Stimulated activated CD4-positive, alpha-beta T cell treated with anti-CD3 and anti-CD28 coated beads, TNF-alpha, amount 100 ng/mL, for 1 hour (primary cell): Measurements from ENCODE around the gene ATP4A.
A peak's percentile ranks its signal among the peaks of the same experiment; 100 is the strongest.

ENCODE experiments used
- DNase-seq, 3 donors: peaks; one replicate each; pipeline ENCODE4 v3.0.0-alpha.2; 2020; ENCODE audit warnings: low read depth in 3 of 3, low spot score in 1 of 3

The ATP4A gene

GRCh38 chr19:35528218-35529038, 35.0 kb downstream of the ATP4A start, which contains the start of gene SBSN:
TSS of gene SBSN (minus strand) at chr19:35528311. CDS start at chr19:35528281, 30 bp downstream.
- DNase-seq, result no peak

GRCh38 chr19:35525873-35526272, 37.6 kb downstream of the ATP4A start:
- DNase-seq, result no peak

GRCh38 chr19:35524181-35524837, 39.1 kb downstream of the ATP4A start:
- DNase-seq, result no peak

GRCh38 chr19:35522745-35523327, 40.6 kb downstream of the ATP4A start:
- no peak for DNase-seq

- DNase-seq, result no peak
Observed at GRCh38 chr19:35521124-35521743, 42.2 kb downstream of the ATP4A start.

- DNase-seq, result no peak
Observed at GRCh38 chr19:35519291-35519690, 44.2 kb downstream of the ATP4A start.

- no peak for DNase-seq
Observed at GRCh38 chr19:35518313-35518712, 45.1 kb downstream of the ATP4A start.

GRCh38 chr19:35517342-35517741, 46.1 kb downstream of the ATP4A start:
- DNase-seq, result no peak

GRCh38 chr19:35516310-35516709, 47.1 kb downstream of the ATP4A start:
- no peak for DNase-seq

GRCh38 chr19:35514282-35514809, 49.1 kb downstream of the ATP4A start:
- DNase-seq, result no peak

GRCh38 chr19:35513628-35514281, 49.7 kb downstream of the ATP4A start, which contains the start of gene DMKN:
TSS of gene DMKN (minus strand) at chr19:35513649. CDS start at chr19:35513475, 174 bp downstream.
- DNase-seq, result no peak

GRCh38 chr19:35512831-35513627, 50.4 kb downstream of the ATP4A start:
- DNase-seq, result no peak

GRCh38 chr19:35511337-35511736, 52.1 kb downstream of the ATP4A start:
- DNase-seq, result no peak

- DNase-seq, result no peak
Observed at GRCh38 chr19:35510626-35510964, 52.9 kb downstream of the ATP4A start.

- DNase-seq, result peak; percentile 8 to 70 (median 50)
Observed at GRCh38 chr19:35509861-35510625, 53.4 kb downstream of the ATP4A start.

GRCh38 chr19:35509018-35509652, 54.3 kb downstream of the ATP4A start:
- no peak for DNase-seq

GRCh38 chr19:35508129-35508528, 55.3 kb downstream of the ATP4A start:
- DNase-seq, result no peak

- DNase-seq, result no peak
Observed at GRCh38 chr19:35507561-35507960, 55.9 kb downstream of the ATP4A start.

GRCh38 chr19:35506011-35506410, 57.4 kb downstream of the ATP4A start:
- DNase-seq, result no peak
